Activated CD4-positive, alpha-beta T cell treated with anti-CD3 and anti-CD28 coated beads, Interleukin-2, amount 10 ng/mL, durations not matched to agents 7 days and 5 days (primary cell): ENCODE data around the gene SPRING1. TPM values are rescaled to one million over a fixed set of nuclear protein-coding genes. Genes with fewer than 3 reads are reported as not detected.

ENCODE experiments used
- CTCF ChIA-PET: fragments of 350-600 bp; sonication (Branson Sonifier 250); formaldehyde crosslinking; loops from one replicate; lab custom pipeline; 2021; ENCODE audit warnings: antibody characterized with exemption; lab: Charles Lee
- POLR2A ChIA-PET: fragments of 350-600 bp; sonication (Branson Sonifier 250); formaldehyde crosslinking; loops from one replicate; lab custom pipeline; 2021; ENCODE audit warnings: antibody characterized with exemption; lab: Charles Lee
- DNase-seq: peaks from one replicate; pipeline ENCODE4 v3.0.0-alpha.2; 2020
- H3K27ac Mint-ChIP-seq: one replicate; pipeline ENCODE4 v1.8.0; 2021; ENCODE audit warnings: mild to moderate bottlenecking, moderate library complexity, mixed read lengths
- H3K27me3 Mint-ChIP-seq: one replicate; pipeline ENCODE4 v1.8.0; 2021; ENCODE audit warnings: mixed read lengths
- H3K36me3 Mint-ChIP-seq: one replicate; pipeline ENCODE4 v1.8.0; 2021; ENCODE audit warnings: low read depth, mixed read lengths
- H3K4me1 Mint-ChIP-seq: one replicate; pipeline ENCODE4 v1.8.0; 2021; ENCODE audit warnings: mixed read lengths
- H3K4me3 Mint-ChIP-seq: one replicate; pipeline ENCODE4 v1.8.0; 2021; ENCODE audit warnings: mild to moderate bottlenecking, moderate library complexity, mixed read lengths
- H3K9me3 Mint-ChIP-seq: one replicate; pipeline ENCODE4 v1.8.0; 2021; ENCODE audit warnings: mixed read lengths
- total RNA-seq, 2 experiments: library from RNA; stranded (reverse); gene quantifications; one replicate each; pipeline ENCODE4 v1.2.3, GENCODE V29; 2021

The SPRING1 gene
- total RNA-seq, 2 experiments from 2014 or later: 28.8 to 31.7 TPM

DNA sequence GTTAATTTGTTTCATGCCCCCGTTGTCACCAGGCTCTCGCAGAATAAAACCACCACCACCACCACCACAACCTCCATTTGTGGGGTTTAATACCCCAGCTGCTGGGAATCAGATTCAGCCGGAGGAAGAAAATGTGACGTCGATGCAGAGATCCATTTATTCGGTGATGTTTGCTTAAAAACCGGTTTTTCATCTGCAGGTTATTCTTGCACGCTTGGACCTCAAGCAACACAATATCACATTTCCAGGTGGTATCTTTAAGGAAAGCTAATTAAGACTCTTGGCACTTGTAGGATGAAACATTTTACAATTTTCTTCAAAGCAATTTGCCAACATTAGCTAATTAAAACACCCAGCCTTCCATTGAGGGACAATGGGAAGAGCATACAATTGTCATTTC lies 39.8 kb downstream of the SPRING1 start:
- ChIA-PET CTCF (interaction anchor here (2.5 kb wide), 1 partner anchor 11 kb away, joined by 7 read pairs; no protein-coding TSS in a partner anchor), POLR2A (no interaction called here)
- Mint-ChIP-seq H3K4me3 (no peak overlapping the region), H3K36me3 (no peaks in the 10 kb centered on the region), H3K27me3 (peaks cover 24% of the 10 kb centered on the region), H3K27ac (no peak overlapping the region), H3K4me1 (peaks cover 7% of the 10 kb centered on the region), H3K9me3 (no peaks in the 10 kb centered on the region)
- no peak for DNase-seq

DNA sequence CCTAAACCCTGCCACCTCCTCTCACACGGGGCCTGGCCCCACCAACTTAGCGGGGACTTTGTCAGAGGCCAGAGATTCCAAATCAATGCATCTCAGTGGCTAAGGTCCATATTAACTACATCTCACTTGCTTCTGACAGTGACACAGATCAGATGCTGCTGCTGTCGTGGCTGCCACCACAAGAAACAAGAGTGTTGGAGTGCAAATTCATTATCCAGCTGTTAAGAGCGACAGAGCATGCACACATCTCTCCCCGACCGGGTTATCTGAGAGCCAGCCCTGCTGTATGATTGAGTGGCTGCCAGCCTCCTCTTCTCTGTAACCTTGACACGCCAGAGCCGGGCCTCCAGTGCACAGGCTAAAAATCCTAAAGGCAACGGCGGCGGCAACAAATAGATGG lies 40.2 kb downstream of the SPRING1 start:
- H3K4me1 Mint-ChIP-seq: peaks cover 8% of the 10 kb centered on the region
- no peak for DNase-seq
- no peaks in the 10 kb centered on the region for H3K9me3 Mint-ChIP-seq
- ChIA-PET CTCF (interaction anchor here (1.0 to 2.5 kb wide), 2 partner anchors 11 to 14 kb away, joined by 3 to 7 read pairs; no protein-coding TSS in a partner anchor), POLR2A (no interaction called here)
- no peak overlapping the region for H3K27ac Mint-ChIP-seq
- H3K36me3 Mint-ChIP-seq: no peaks in the 10 kb centered on the region
- peaks cover 27% of the 10 kb centered on the region for H3K27me3 Mint-ChIP-seq
- no peak overlapping the region for H3K4me3 Mint-ChIP-seq

DNA sequence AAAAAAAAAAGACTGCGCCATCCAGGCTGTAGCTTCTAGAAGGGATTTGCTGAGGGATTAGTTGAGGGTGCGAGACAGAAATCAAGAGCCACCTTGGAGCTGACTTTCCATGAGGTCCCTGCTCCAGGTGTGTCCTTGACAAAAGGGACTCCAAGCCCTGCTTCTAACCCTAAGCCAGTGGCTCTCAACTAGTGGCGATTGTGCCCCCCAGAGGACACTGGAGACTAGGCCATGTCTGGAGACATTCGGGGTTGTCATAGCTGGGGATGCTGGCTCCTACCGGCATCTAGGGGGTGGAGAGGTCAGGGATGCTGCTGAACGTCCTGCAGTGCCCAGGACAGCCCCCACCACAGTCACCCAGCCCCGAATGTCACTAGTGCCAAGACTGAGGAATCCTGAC lies 40.6 kb downstream of the SPRING1 start:
- CTCF ChIA-PET: interaction anchor here (1.0 to 2.5 kb wide), 2 partner anchors 12 to 13 kb away, joined by 3 to 7 read pairs; no protein-coding TSS in a partner anchor
- POLR2A ChIA-PET: no interaction called here
- no peak overlapping the region for H3K4me3 Mint-ChIP-seq

DNA sequence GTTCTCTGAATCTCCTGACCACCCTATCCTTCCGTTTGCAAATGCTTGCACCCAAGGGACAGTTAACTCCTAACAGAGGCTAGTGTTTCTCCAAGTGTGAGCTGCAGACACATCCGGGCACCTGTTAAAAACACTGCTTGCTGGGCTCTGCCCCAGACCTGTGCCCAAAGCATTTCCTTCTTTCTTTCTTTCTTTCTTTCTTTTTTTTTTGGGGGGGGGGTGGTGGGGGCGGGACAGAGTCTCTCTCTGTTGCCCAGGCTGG lies 42.5 kb downstream of the SPRING1 start:
- no peaks in the 10 kb centered on the region for H3K9me3 Mint-ChIP-seq
- no peak for DNase-seq
- H3K4me1 Mint-ChIP-seq: peaks cover 10% of the 10 kb centered on the region
- ChIA-PET POLR2A (no interaction called here), CTCF (interaction anchor here (0.7 kb wide), 1 partner anchor 13 kb away, joined by 3 read pairs; no protein-coding TSS in a partner anchor)
- no peaks in the 10 kb centered on the region for H3K36me3 Mint-ChIP-seq
- no peak overlapping the region for H3K27ac Mint-ChIP-seq
- peaks cover 35% of the 10 kb centered on the region for H3K27me3 Mint-ChIP-seq
- no peak overlapping the region for H3K4me3 Mint-ChIP-seq

More for the DNA sequence above, 40.6 kb downstream of the SPRING1 start:
- no peak for DNase-seq
- Mint-ChIP-seq H3K4me1 (peaks cover 8% of the 10 kb centered on the region), H3K9me3 (no peaks in the 10 kb centered on the region), H3K27ac (no peak overlapping the region), H3K36me3 (no peaks in the 10 kb centered on the region), H3K27me3 (peaks cover 29% of the 10 kb centered on the region)

DNA sequence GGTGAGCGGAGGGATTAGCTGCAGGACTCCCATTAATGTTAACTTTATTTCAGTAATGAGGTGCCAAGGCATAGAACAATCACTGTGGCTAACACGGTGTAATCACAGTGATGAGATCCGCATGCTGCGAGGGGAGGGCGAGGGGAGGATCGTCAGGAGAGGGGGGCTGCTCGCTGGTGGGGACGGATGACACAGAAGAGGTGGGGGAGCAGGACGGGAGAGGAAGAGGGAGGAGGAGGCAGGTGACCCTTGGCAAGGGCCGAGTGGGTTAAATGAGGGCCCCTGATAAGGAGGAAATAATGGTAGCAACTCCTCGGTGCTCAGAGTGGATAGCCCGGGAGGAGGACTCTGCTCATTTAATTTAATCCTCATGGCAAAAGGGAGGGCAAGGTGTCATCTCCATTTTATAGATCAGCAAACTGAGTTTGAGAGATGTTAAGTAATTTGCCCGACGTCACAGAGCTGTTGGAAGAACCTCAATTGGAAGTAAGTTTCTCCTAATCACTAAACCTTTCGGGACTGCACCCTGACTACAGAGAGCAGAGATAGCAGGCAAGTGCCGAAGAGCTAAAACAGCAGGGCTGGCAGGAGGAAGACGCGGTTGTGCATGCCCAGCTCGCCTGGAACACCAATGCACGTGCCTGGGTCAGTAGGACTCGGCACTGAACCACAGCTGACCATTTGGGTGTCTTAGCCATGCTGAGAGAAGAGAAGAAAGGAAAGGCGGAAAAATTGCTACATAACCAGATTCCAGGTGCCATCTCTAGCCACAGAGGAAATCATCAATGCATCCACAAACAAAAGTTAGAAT lies 43.0 kb downstream of the SPRING1 start:
- Mint-ChIP-seq H3K27ac (no peak overlapping the region), H3K36me3 (no peaks in the 10 kb centered on the region), H3K9me3 (no peaks in the 10 kb centered on the region), H3K4me3 (no peak overlapping the region), H3K4me1 (peaks cover 10% of the 10 kb centered on the region), H3K27me3 (peaks cover 35% of the 10 kb centered on the region)
- DNase-seq: no peak
- ChIA-PET CTCF (interaction anchor here (0.7 kb wide), 1 partner anchor 14 kb away, joined by 3 read pairs; no protein-coding TSS in a partner anchor), POLR2A (no interaction called here)

DNA sequence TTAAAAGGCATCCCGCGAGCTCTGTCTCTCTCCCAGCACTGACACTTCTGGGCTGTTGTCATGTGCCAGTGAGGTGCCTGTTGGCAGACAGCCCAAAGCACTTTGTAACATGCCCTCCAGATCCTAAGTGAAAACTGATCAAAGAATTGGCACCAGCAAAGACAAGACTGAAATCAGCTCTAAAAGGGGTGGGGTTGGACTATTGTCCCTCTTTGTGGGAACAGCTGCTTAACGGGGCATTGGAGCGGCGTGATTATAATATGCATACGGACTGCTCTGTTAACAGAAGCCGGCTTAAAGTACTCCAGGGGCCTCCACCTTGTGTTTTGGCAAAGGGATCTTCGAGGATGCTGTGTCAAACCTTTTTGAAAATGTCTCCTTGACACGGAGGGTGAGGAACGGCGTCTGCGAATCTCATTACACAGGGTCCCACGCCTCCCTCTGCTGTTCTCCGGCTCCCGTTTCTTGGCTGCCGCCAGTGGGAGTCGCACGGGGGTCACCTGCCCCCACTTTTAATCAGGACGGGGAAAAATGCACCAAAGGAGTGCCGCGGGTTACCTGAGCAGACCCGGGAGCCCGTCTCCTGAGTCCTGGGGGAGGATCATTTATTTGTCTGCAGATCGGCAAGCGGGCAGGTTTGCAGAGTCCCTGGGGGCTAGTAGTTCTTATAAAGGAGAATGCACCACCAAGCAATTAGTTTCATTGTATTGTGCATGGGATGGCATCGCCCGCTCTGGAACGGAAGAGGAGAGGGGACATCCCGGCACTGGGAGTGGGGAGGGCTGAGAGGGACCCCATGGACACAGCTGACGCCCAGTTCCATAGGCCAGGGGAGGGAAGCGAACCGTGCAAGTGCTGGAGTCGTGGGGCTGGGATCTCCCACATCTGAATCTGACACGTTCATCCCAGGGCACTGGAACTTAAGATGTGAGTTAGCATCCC lies 44.3 kb downstream of the SPRING1 start:
- CTCF ChIA-PET: interaction anchor here (0.7 to 1.2 kb wide), 4 partner anchors 7 to 411 kb away, joined by 3 to 4 read pairs (median 4); no protein-coding TSS in a partner anchor
- H3K27me3 Mint-ChIP-seq: peaks cover 39% of the 10 kb centered on the region
- H3K9me3 Mint-ChIP-seq: no peaks in the 10 kb centered on the region
- no peak overlapping the region for H3K4me3 Mint-ChIP-seq
- no peak overlapping the region for H3K27ac Mint-ChIP-seq
- POLR2A ChIA-PET: no interaction called here
- H3K4me1 Mint-ChIP-seq: peaks cover 10% of the 10 kb centered on the region
- no peak for DNase-seq
- H3K36me3 Mint-ChIP-seq: no peaks in the 10 kb centered on the region

DNA sequence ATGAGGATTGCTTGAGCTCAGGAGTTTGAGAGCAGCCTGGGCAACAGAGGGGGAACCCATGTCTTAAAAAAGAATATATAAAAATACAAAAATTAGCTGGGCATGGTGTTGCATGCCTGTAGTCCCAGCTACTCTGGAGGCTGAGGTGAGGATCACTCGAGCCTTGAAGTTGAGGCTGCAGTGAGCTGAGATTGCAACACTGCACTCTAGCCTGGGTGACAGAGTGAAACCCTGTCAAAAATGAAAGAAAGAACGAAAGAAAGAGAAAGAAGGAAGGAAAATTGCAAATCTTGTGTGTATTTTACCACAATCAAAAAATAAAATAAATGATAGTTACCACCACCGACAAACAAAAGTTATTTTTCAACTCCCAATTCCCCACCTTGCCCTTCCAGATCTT lies 45.3 kb downstream of the SPRING1 start:
- Mint-ChIP-seq H3K9me3 (no peaks in the 10 kb centered on the region), H3K4me1 (peaks cover 10% of the 10 kb centered on the region), H3K27ac (no peak overlapping the region), H3K36me3 (no peaks in the 10 kb centered on the region), H3K27me3 (peaks cover 39% of the 10 kb centered on the region), H3K4me3 (no peak overlapping the region)
- DNase-seq: no peak
- ChIA-PET POLR2A (no interaction called here), CTCF (interaction anchor here (0.9 to 1.2 kb wide), 3 partner anchors 8 to 412 kb away, joined by 3 to 4 read pairs (median 4); no protein-coding TSS in a partner anchor)

DNA sequence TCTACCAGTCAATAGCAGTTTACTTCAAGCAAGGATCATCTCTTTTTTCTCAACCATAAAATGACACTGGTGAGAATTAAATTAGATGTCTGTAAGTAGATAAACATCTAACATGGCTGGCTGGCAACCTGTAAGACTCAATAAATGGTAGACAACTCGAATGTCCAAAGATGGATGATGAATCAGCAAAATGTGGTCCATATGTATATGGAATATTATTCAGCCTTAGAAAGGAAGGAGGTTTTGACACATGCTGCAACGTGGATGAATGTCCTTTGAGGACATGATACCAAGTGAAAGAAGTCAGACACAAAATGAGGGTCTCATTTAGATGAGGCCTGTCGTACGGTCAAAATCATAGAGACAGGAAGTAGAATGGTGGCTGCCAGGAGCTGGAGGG lies 46.2 kb downstream of the SPRING1 start:
- H3K27me3 Mint-ChIP-seq: peaks cover 39% of the 10 kb centered on the region
- no peak overlapping the region for H3K27ac Mint-ChIP-seq
- ChIA-PET POLR2A (no interaction called here), CTCF (interaction anchor here (0.9 kb wide), 2 partner anchors 9 to 486 kb away, joined by 3 to 4 read pairs; no protein-coding TSS in a partner anchor)
- no peaks in the 10 kb centered on the region for H3K9me3 Mint-ChIP-seq
- no peak for DNase-seq
- peaks cover 10% of the 10 kb centered on the region for H3K4me1 Mint-ChIP-seq
- H3K36me3 Mint-ChIP-seq: no peaks in the 10 kb centered on the region
- H3K4me3 Mint-ChIP-seq: no peak overlapping the region

DNA sequence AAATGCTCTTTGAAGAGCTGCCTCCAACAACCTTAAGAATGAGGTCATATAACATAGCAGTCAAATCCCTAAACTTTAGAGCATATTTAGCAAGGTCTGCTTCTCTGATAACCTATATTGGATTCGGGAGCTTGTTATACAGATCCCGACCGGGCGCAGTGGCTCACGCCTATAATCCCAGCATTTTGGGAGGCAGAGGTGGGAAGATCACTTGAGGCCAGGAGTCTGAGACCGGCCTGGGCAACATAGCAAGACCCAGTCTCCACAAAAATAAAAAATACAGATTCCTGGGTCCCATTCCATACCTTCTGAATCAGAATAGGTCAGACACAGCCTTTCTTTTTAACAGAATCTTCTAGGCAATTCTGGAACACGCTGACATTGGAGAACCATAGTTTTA lies 46.7 kb downstream of the SPRING1 start:
- no peak overlapping the region for H3K4me3 Mint-ChIP-seq
- DNase-seq: no peak
- CTCF ChIA-PET: interaction anchor here (0.9 kb wide), 2 partner anchors 9 to 486 kb away, joined by 3 to 4 read pairs; no protein-coding TSS in a partner anchor
- H3K27me3 Mint-ChIP-seq: peaks cover 36% of the 10 kb centered on the region
- H3K36me3 Mint-ChIP-seq: no peaks in the 10 kb centered on the region
- peaks cover 10% of the 10 kb centered on the region for H3K4me1 Mint-ChIP-seq
- POLR2A ChIA-PET: no interaction called here
- H3K27ac Mint-ChIP-seq: no peak overlapping the region
- H3K9me3 Mint-ChIP-seq: no peaks in the 10 kb centered on the region

DNA sequence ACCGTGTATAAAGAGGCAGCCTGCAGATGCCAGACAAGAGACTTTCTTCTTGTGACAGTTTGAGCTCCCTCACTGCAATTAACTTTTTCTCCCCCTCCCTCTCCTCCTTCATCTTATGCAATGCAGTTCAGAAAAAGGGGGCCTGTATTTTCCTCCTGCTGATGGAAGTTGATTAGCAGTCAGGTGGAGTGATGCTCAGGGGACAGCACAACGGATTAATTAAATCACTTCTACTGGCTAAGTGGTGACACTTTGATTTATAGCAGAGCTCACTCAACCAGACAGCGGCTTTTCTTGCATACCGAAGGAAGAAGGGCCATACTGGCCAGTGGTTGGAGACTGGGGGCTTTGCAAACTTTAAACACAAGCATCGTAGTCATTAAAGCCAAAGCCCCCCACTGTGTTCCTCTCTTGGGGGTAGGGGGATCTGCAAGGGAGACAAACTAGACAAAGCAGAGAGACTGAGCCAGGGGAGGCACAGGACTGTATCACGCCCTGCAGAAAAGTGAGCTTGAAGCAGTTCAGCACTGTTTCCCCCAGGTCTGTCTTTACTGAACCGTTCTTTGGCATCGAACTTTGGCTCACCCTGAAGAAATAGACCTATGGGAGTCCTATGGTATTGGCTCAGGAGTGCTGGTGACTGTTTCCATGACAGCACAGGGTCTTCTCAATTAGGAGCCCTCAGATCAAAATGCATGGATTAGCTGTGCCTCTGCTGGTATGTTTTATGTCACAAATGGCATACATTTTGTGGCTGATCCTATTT lies 47.7 kb downstream of the SPRING1 start:
- Mint-ChIP-seq H3K9me3 (no peaks in the 10 kb centered on the region), H3K36me3 (no peaks in the 10 kb centered on the region), H3K4me1 (peaks cover 8% of the 10 kb centered on the region), H3K27me3 (peaks cover 36% of the 10 kb centered on the region), H3K4me3 (no peak overlapping the region), H3K27ac (no peak overlapping the region)
- DNase-seq: no peak
- ChIA-PET POLR2A (no interaction called here), CTCF (interaction anchor here (0.6 kb wide), 1 partner anchor 595 kb away, joined by 4 read pairs; no protein-coding TSS in a partner anchor)

DNA sequence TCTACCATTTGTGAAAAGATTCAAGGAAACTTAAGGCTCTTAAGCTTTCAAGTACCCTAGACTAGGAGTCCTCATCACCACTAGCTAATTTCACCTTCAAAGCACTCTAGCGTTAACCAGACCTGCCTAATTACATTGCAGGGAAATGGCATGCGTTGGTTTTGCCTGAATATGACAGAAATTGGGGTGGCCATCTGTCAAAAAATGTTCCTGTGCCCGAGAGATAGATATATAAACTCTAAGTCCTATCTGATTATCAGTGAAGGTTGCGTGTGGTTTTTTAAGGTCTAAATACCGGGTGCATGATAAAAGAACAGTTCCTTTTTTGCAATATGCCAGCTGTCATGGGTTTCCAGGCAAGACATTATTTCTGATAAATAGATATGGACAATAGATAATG lies 48.3 kb downstream of the SPRING1 start:
- Mint-ChIP-seq H3K4me3 (no peak overlapping the region), H3K9me3 (no peaks in the 10 kb centered on the region), H3K36me3 (no peaks in the 10 kb centered on the region), H3K4me1 (peaks cover 5% of the 10 kb centered on the region), H3K27ac (no peak overlapping the region), H3K27me3 (peaks cover 29% of the 10 kb centered on the region)
- no peak for DNase-seq
- ChIA-PET POLR2A (no interaction called here), CTCF (interaction anchor here (0.6 kb wide), 1 partner anchor 596 kb away, joined by 4 read pairs; no protein-coding TSS in a partner anchor)
